Astrocyte (in vitro differentiated cells and primary cell): ENCODE data around the gene NR6A1. TPM values are rescaled to one million over a fixed set of nuclear protein-coding genes. Genes with fewer than 3 reads are reported as not detected.
A peak's percentile ranks its signal among the peaks of the same experiment; 100 is the strongest.

Source experiments
- DNase-seq: peaks from one replicate; pipeline ENCODE4 v3.0.0-alpha.2; 2010; ENCODE audit warnings: low read depth
- FAIRE-seq: peaks from 2 replicates; lab custom pipeline; 2011; peaks lifted over from hg19 to GRCh38; lab: Jason Lieb, UNC
- H2AFZ ChIP-seq: 2 replicates; pipeline ENCODE4 v1.6.0; 2012; ENCODE audit warnings: low read depth, low read length, inconsistent platforms
- H3K27ac ChIP-seq: 2 replicates; pipeline ENCODE4 v1.5.1; 2011; ENCODE audit warnings: low read depth, low read length, inconsistent platforms
- H3K27me3 ChIP-seq: 2 replicates; pipeline ENCODE4 v1.6.0; 2011; ENCODE audit warnings: low read length, inconsistent platforms; ENCODE audit not compliant: insufficient read depth
- H3K36me3 ChIP-seq: 2 replicates; pipeline ENCODE4 v1.5.1; 2011; ENCODE audit warnings: low read length, inconsistent platforms; ENCODE audit not compliant: insufficient read depth
- H3K4me1 ChIP-seq: 2 replicates; pipeline ENCODE4 v1.5.1; 2011; ENCODE audit warnings: low read length, inconsistent platforms; ENCODE audit not compliant: insufficient read depth
- H3K4me2 ChIP-seq: 2 replicates; pipeline ENCODE4 v1.6.0; 2012; ENCODE audit warnings: low read length, inconsistent platforms
- H3K4me3 ChIP-seq: 2 replicates; pipeline ENCODE4 v1.5.1; 2011; ENCODE audit warnings: low read depth, mild to moderate bottlenecking, low read length, inconsistent platforms; ENCODE audit not compliant: insufficient read depth
- H3K79me2 ChIP-seq: 2 replicates; pipeline ENCODE4 v1.6.0; 2012; ENCODE audit warnings: mild to moderate bottlenecking, low read length, inconsistent platforms; ENCODE audit not compliant: insufficient read depth
- H3K9ac ChIP-seq: 2 replicates; pipeline ENCODE4 v1.6.0; 2012; ENCODE audit warnings: mild to moderate bottlenecking, low read length, inconsistent platforms
- H3K9me3 ChIP-seq: 2 replicates; pipeline ENCODE4 v1.5.1; 2012; ENCODE audit warnings: low read depth, mild to moderate bottlenecking, low read length, inconsistent platforms; ENCODE audit not compliant: insufficient read depth
- H4K20me1 ChIP-seq: 2 replicates; pipeline ENCODE4 v1.6.0; 2012; ENCODE audit warnings: low read length, inconsistent platforms; ENCODE audit not compliant: insufficient read depth
- H3K27ac Mint-ChIP-seq: one replicate; pipeline ENCODE4 v1.8.0; 2021; ENCODE audit warnings: mild to moderate bottlenecking, mixed read lengths; ENCODE audit not compliant: unreplicated experiment
- H3K27me3 Mint-ChIP-seq: one replicate; pipeline ENCODE4 v1.8.0; 2021; ENCODE audit warnings: low read depth, mixed read lengths; ENCODE audit not compliant: unreplicated experiment
- H3K36me3 Mint-ChIP-seq: one replicate; pipeline ENCODE4 v1.8.0; 2021; ENCODE audit warnings: low read depth, mixed read lengths; ENCODE audit not compliant: unreplicated experiment
- H3K4me1 Mint-ChIP-seq: one replicate; pipeline ENCODE4 v1.8.0; 2021; ENCODE audit warnings: low read depth, mixed read lengths; ENCODE audit not compliant: unreplicated experiment
- H3K4me3 Mint-ChIP-seq: one replicate; pipeline ENCODE4 v1.8.0; 2021; ENCODE audit warnings: mild to moderate bottlenecking, moderate library complexity, mixed read lengths; ENCODE audit not compliant: unreplicated experiment
- H3K9me3 Mint-ChIP-seq: one replicate; pipeline ENCODE4 v1.8.0; 2021; ENCODE audit warnings: mild to moderate bottlenecking, mixed read lengths; ENCODE audit not compliant: unreplicated experiment
- EZH2 ChIP-seq: IDR thresholded peaks from 2 replicates; pipeline ENCODE4 v1.6.1; 2012; ENCODE audit warnings: mild to moderate bottlenecking, low read length, inconsistent platforms; ENCODE audit not compliant: insufficient read depth
- total RNA-seq: library from RNA; stranded (reverse); gene quantifications from 2 replicates; pipeline ENCODE4 v1.2.1, GENCODE V29; 2021
- TF ChIP-seq, protein P1 (sequence below): IDR thresholded peaks from 2 replicates; pipeline ENCODE4 v1.5.1; 2011; ENCODE audit warnings: low read depth, mild to moderate bottlenecking, inconsistent platforms, low read length, moderate library complexity; ENCODE audit not compliant: insufficient read depth

Gene NR6A1
- total RNA-seq, 1 donor from 2014 or later: 20.8 TPM

DNA sequence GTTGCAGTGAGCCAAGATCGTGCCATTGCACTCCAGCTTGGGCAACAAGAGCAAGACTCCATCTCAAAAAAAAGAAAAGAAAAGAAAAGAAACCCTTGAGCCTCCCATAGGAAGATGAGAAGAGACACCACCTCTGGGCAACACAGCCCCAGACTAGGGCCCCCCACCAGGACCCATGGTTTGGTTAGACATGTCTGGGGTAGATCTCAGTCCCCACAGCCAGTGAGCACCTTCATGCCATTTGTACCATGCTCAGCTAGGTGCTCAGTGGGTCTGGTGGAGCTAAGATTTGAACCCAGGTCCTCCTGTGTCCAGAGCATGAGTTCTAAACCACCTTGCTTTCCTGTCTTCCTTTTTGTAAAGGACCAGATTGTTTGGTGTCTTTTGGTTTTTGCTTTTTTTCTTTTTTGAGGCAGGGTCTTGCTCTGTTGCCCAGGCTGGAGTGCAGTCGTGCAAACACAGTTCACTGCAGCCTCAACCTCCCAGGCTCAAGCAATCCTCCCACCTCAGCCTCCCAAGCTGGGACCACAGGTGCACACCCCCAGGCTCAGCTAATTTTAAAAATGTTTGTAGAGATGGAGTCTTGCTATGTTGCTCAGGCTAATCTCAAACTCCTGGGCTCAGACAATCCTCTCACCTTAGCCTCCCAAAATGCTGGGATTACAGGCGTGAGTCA is 17.6 kb upstream of the NR6A1 start:
- Mint-ChIP-seq H3K36me3 (peaks cover 10% of the 10 kb centered on the region), H3K4me1 (peaks cover 4% of the 10 kb centered on the region), H3K9me3 (no peaks in the 10 kb centered on the region), H3K4me3 (no peak overlapping the region), H3K27me3 (no peaks in the 10 kb centered on the region), H3K27ac (no peak overlapping the region)
- Histone ChIP-seq H3K4me1 (no peaks in the 10 kb centered on the region), H3K4me2 (no peak overlapping the region), H3K9me3 (no peaks in the 10 kb centered on the region), H2AFZ (no peak overlapping the region), H4K20me1 (no peaks in the 10 kb centered on the region), H3K79me2 (no peaks in the 10 kb centered on the region), H3K36me3 (no peaks in the 10 kb centered on the region), H3K9ac (no peak overlapping the region), H3K27ac (no peak overlapping the region), H3K4me3 (no peak overlapping the region), H3K27me3 (no peaks in the 10 kb centered on the region)
- FAIRE-seq (no peak), DNase-seq (no peak)
- TF ChIP-seq, protein P1, sequence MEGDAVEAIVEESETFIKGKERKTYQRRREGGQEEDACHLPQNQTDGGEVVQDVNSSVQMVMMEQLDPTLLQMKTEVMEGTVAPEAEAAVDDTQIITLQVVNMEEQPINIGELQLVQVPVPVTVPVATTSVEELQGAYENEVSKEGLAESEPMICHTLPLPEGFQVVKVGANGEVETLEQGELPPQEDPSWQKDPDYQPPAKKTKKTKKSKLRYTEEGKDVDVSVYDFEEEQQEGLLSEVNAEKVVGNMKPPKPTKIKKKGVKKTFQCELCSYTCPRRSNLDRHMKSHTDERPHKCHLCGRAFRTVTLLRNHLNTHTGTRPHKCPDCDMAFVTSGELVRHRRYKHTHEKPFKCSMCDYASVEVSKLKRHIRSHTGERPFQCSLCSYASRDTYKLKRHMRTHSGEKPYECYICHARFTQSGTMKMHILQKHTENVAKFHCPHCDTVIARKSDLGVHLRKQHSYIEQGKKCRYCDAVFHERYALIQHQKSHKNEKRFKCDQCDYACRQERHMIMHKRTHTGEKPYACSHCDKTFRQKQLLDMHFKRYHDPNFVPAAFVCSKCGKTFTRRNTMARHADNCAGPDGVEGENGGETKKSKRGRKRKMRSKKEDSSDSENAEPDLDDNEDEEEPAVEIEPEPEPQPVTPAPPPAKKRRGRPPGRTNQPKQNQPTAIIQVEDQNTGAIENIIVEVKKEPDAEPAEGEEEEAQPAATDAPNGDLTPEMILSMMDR: no peak
- no peak for TF ChIP-seq EZH2

DNA sequence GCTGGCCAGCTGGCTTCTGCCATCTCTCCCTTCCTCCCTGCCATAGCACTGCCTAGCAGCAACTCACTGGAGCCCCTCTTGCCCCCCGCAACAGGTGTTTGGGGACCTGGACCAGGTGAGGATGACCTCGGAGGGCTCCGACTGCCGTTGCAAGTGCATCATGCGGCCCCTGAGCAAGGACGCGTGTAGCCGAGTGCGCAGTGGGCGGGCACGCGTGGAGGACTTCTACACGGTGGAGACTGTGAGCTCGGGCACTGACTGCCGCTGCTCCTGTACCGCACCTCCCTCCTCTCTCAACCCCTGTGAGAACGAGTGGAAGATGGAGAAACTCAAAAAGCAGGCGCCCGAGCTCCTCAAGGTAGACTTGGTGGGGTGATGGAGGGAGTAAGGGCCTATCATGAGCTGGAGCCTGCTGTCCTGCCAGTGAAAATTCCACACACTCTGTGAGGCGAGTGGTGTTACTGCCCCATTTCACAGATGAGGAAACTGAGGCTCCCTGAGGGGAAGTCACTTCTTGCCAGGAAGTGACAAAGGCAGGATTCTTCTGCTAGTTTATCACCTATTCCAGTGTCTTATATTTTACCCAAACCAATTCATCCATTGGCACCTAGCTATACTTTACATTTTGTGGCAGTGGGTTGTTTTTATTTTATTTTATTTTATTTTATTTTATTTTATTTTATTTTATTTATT is 15.9 kb upstream of the NR6A1 start:
- peaks cover 7% of the 10 kb centered on the region for H3K4me1 Mint-ChIP-seq
- Histone ChIP-seq H4K20me1 (no peaks in the 10 kb centered on the region), H2AFZ (no peak overlapping the region), H3K9me3 (no peaks in the 10 kb centered on the region), H3K9ac (no peak overlapping the region), H3K27me3 (no peaks in the 10 kb centered on the region), H3K4me1 (no peaks in the 10 kb centered on the region), H3K4me3 (no peak overlapping the region), H3K27ac (no peak overlapping the region), H3K4me2 (no peak overlapping the region), H3K79me2 (no peaks in the 10 kb centered on the region), H3K36me3 (no peaks in the 10 kb centered on the region)
- H3K4me3 Mint-ChIP-seq: no peak overlapping the region
- DNase-seq (no peak), FAIRE-seq (no peak)
- H3K36me3 Mint-ChIP-seq: peaks cover 10% of the 10 kb centered on the region
- H3K27ac Mint-ChIP-seq: no peak overlapping the region
- no peaks in the 10 kb centered on the region for H3K27me3 Mint-ChIP-seq
- H3K9me3 Mint-ChIP-seq: no peaks in the 10 kb centered on the region
- no peak for TF ChIP-seq EZH2
- TF ChIP-seq, protein P1: no peak

DNA sequence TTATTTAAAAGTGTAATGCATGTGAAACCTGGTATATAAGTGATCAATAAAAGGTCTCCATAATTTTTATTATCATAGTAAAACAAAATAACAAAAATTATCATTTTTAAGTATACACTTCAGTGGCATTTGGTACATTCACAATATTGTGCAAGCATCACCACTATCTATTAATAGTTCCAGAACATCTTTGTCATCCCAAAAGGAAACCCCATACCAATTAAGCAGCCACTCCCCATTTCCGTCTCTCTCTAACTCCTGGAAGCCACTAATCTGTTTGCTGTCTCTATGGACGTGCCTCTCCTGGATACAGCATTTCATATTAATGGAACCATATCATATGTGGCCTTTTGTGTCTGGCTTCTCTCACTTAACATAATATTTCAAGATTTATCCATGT is 13.4 kb upstream of the NR6A1 start:
- no peak overlapping the region for H3K4me2 ChIP-seq
- FAIRE-seq: no peak
- no peaks in the 10 kb centered on the region for H3K9me3 ChIP-seq
- H3K9ac ChIP-seq: no peak overlapping the region
- Mint-ChIP-seq H3K27ac (no peak overlapping the region), H3K4me1 (peaks cover 12% of the 10 kb centered on the region), H3K36me3 (peaks cover 5% of the 10 kb centered on the region), H3K27me3 (no peaks in the 10 kb centered on the region), H3K4me3 (peak overlapping the region; percentile 22), H3K9me3 (no peaks in the 10 kb centered on the region)
- H3K4me1 ChIP-seq: peaks cover 9% of the 10 kb centered on the region
- H3K36me3 ChIP-seq: no peaks in the 10 kb centered on the region
- H3K79me2 ChIP-seq: no peaks in the 10 kb centered on the region
- DNase-seq: no peak
- no peak overlapping the region for H2AFZ ChIP-seq
- H3K27ac ChIP-seq: no peak overlapping the region
- H3K4me3 ChIP-seq: no peak overlapping the region
- H4K20me1 ChIP-seq: no peaks in the 10 kb centered on the region
- H3K27me3 ChIP-seq: no peaks in the 10 kb centered on the region
- no peak for TF ChIP-seq EZH2
- TF ChIP-seq, protein P1: no peak
